Stimulated activated CD4-positive, alpha-beta T cell treated with anti-CD3 and anti-CD28 coated beads, Interleukin-4, amount 100 ng/mL, for 24 hours (primary cell): Measurements from ENCODE around the gene VPS72.

Experiments
- DNase-seq: peaks from one replicate; pipeline ENCODE4 v3.0.0-alpha.2; 2020

Gene VPS72

DNA sequence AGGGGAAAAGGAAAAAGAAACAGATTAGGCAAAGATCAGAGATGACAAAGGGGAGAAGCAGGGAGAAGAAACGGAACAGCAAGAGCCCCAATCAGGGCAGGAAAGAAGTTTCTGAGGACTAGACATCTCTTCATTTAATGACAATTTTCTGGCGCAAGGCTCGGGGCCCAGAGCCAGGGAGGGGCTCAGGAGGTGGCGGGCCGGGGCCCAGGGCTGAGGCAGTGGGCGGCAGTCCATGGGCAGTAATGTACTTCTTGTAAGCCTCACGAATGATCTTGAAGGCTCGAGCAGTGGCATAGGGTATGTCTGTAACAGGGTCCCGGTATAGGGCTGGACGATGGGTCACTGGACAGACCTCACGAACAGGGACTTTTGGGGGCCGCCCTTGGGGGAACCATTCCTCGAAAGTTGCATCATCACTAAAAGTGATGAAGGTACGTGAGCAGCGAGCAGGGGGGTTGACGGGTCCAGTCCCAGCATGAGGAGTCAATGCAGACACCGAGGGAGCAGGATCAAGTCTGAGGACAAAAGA lies 13.4 kb downstream of the VPS72 start:
- DNase-seq = no peak

DNA sequence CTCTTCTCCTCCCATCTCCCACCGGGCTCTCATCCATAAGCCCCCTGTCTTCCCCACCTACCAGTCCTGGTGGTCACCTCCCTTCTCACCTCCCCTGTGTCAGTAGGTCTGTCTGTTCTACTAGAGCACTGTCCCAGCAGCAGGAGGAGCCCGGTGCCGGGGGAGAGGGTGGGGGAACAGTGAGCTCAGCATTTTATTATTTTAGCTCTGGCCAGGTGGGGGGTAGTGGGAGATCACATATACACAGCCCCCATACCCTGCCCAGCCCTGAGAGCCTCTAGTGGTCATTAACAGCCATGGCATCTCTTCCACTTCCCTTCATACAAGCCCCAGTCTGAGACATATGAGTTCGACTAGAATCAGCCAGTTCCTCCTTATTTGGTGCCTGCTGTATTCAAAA lies 14.1 kb downstream of the VPS72 start, which contains the start of gene TMOD4:
TMOD4 (minus strand) TSS at position 119 of the 400 bp plus-strand sequence. CDS start 1,106 bp downstream, outside the sequence.
- no peak for DNase-seq

DNA sequence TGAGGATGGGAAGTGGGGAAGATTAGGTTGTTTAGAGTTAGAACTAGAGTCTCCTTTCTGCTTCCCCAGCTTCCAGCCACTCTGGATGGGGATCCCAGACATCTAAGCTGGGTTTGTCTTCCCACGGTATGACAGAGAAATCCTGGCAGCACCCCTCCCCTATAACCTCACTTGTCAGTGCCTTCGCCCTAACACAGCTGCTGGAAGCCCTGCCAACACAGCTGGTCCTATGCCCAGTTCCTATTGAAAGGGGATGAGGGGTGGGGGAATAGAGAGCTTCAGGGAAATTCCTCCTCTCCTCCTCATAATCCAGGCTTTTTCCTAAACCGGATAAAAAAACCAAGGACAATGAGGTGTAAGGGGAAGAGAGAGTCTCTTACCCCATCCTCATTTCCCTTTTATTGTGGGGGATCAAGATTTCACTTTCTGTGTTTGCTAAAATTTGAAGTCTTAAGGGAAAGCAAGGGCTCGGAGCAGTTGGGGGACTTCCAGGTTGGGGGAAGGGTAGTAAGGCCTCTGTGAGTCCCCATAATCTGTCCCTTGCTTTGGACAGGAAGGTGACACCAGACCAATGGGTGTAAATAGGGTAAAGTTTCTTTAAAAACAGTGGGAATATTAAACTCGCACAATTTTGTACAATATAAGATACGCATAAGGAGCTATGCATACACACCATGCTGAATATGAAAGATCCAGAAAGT lies 14.8 kb downstream of the VPS72 start:
- DNase-seq = no peak

- DNase-seq = no peak
Measured at GRCh38 chr1:151171190-151171589, 18.8 kb downstream of the VPS72 start.

GRCh38 chr1:151167116-151167515 lies 22.9 kb downstream of the VPS72 start:
- DNase-seq = no peak

DNA sequence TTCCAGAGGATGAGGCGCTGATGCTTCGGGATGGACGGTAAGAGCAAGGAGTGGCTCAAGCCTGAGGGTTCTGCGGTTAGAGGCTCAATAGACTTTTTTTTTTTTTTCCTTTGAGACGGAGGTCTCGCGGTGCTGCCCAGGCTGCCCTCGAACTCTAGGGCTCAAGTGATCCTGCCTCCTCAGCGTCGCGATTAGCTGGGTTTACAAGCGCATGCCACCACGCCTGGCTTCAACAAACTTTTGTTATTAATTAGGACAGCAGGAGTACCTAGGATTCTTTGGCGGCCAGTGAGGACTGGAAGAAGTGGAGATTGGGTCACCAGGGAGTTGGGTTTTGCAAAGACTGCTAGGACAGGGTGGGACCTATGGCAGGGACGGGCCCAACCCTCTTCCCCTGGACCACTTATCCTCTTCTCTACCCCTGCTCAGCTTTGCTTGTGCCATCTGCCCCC lies 23.5 kb downstream of the VPS72 start:
- no peak for DNase-seq

- peak; percentile 97 for DNase-seq
Measured at GRCh38 chr1:151165738-151166504, 24.1 kb downstream of the VPS72 start, which contains the start of the genes LYSMD1 and SCNM1. Gene LYSMD1, minus strand, starts transcription at chr1:151165902. Its CDS starts 644 bp downstream, at chr1:151165258. Gene SCNM1, plus strand, starts transcription at chr1:151166144. Its CDS starts 9 bp downstream, at chr1:151166153.

GRCh38 chr1:151165281-151165737 lies 24.7 kb downstream of the VPS72 start:
- DNase-seq = no peak

DNA sequence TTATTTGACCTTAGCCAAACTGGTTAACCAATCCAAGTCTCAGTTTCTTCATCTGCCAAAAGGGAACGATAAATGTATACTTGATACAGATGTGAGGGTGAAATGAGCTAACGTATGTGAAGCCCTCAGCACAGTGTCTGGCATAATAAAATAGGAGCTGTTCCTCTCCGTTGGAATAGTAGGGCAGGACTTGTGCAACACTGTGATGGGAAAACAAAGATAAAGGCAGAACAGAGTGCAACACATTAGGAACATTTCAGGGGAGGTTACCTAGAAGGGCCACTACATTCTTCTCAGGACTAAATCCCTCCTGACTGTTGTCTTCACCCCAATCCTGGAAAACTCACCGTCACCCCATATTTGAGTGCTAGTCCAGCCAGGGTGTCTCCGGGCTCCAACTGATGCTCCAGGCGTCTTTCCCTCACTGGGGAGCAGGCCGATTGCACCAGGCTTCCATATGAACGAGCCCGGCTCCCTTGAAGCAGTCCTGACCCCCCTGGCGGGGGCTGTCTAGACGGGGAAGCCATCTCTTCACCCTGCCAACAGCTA lies 25.2 kb downstream of the VPS72 start:
- DNase-seq = no peak

- no peak for DNase-seq
Measured at GRCh38 chr1:151159373-151159772, 30.6 kb downstream of the VPS72 start.

DNA sequence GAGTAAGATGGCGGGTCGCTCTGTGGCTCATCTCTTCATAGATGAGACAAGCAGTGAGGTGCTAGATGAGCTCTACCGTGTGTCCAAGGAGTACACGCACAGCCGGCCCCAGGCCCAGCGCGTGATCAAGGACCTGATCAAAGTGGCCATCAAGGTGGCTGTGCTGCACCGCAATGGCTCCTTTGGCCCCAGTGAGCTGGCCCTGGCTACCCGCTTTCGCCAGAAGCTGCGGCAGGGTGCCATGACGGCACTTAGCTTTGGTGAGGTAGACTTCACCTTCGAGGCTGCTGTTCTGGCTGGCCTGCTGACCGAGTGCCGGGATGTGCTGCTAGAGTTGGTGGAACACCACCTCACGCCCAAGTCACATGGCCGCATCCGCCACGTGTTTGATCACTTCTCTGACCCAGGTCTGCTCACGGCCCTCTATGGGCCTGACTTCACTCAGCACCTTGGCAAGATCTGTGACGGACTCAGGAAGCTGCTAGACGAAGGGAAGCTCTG lies 31.2 kb downstream of the VPS72 start:
- no peak for DNase-seq

DNA sequence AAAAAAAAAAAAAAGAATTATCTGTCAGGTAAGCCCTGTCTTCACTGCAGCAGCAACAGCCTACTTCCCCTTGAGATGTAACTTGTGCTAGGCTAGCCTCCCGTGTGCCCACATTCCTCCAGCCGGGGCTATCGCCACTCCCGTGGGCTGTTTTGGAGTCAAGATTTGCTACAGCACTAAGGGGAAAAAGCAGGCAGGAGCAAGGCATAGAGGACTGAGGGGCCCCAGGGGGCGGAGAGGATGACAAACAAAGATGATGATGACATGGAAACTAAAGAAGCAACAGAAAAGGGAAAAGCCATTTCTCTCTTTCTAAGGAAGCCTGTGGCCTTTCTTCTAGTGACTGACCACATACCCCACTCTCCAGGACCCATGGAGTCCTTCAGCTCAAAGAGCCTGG lies 31.7 kb downstream of the VPS72 start:
- DNase-seq = peak; percentile 64

- peak; percentile 61 for DNase-seq
Measured at GRCh38 chr1:151157067-151157531, 32.9 kb downstream of the VPS72 start.

- peak; percentile 81 for DNase-seq
Measured at GRCh38 chr1:151156515-151156819, 33.5 kb downstream of the VPS72 start, which contains the start of gene TNFAIP8L2. Gene TNFAIP8L2, plus strand, starts transcription at chr1:151156649. Its CDS starts 2,049 bp downstream, at chr1:151158698.

- no peak for DNase-seq
Measured at GRCh38 chr1:151147665-151148064, 42.3 kb downstream of the VPS72 start.

DNA sequence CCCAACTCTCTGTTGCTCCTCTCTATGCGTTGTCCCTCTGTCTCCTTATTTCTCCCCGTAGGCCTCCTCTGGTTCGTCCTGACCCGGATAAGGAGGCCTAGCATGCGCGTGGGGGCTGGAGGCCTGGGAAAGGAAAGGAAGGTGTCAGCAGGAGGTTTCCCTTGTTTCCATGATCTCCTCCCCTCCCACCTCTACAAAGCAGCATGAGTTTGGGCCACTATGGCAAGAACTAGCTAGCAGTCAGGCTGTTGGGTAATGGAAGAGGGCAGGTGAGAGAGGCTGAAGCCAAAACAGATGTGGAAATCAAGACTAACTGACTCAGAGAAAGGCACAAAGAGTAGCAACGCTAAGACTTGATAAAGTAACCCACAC lies 42.9 kb downstream of the VPS72 start:
- no peak for DNase-seq

DNA sequence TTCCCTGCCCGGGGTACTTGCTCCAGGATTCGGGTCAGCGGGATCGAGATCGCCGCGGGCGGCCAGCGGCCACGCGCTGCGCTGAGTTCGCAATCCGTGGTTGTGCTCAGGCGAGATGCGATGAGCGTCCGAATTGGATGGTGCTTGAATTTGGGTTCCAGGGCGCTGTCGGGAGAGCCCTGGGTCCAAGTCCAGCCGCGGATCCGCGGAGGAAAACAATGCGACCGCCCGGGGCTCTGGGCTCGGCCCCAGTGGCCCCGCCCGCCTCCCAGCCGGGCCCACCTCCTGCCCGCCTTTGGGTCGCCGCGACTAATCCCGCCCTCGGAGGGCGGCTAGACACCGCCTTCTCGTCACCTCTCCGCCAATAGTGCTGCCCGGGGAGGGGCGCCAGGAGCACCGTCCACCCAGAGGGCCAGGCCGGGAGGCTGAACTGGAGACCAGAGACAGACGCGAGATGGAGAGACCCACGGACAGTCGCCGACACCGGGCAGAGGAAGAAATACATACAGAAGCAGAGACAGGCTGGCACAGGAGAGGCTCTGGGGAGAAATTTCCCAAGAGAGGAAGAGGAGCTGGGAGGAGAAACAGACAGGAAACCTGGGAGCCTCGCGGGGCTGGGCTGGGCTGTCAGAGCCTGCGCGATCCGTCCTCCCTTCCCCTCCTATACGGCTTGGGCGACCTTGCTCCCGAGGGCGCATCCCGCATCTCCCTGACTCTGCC lies 43.4 kb downstream of the VPS72 start, which contains the start of gene SEMA6C:
SEMA6C (minus strand) TSS at position 220 of the 720 bp plus-strand sequence. CDS start 4,010 bp downstream, outside the sequence.
- peak; percentile 89 for DNase-seq

GRCh38 chr1:151146072-151146411 lies 44.0 kb downstream of the VPS72 start:
- DNase-seq = no peak

DNA sequence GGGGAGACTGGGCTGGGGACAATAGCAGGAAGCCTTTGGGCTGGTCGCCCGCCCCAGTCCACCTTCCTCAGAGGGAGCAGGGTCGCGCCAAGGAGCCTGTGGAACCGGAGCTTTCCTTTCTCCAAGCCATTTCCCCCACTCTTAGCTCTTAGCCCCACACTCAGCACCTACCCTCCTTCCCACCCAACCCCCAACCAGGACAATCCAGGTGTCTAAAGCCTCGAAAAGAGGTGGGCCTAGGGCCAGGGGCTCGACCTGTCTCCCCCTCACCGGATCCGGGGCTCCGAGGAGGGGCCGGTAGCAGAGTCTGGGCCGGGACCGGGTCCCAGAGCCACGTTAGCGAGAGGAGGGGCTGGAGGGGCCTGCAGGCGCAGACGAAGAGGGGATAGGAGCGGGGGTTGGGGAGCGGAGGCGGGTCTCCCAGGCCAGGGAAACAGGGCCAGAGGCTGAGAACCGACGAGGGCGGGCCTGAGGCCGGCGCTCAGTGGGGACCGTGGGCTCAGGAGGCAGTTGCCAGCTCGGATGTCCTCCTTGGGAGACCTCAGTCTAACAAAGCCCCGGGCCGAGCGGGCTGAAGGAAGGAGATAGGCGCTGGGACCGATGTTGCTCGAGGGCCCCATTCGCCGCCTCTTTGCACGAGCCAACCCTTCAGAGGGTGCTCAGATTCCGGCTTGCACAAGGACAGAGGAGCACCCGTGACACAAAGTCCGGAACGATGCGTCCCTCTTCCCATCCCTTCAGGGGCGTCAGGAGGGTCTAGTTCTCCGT lies 44.5 kb downstream of the VPS72 start:
- DNase-seq = peak; percentile 25

GRCh38 chr1:151144474-151145303 lies 45.3 kb downstream of the VPS72 start:
- DNase-seq = no peak

- no peak for DNase-seq
Measured at GRCh38 chr1:151143986-151144385, 46.0 kb downstream of the VPS72 start.
